ENCODE data around the gene PTPN13.
"Not testable (repeated sequence)": the region's sequence is repeated elsewhere in the genome, so short reads cannot be mapped to it uniquely, and the experiment has no call there.

PTPN13 gene

DNA sequence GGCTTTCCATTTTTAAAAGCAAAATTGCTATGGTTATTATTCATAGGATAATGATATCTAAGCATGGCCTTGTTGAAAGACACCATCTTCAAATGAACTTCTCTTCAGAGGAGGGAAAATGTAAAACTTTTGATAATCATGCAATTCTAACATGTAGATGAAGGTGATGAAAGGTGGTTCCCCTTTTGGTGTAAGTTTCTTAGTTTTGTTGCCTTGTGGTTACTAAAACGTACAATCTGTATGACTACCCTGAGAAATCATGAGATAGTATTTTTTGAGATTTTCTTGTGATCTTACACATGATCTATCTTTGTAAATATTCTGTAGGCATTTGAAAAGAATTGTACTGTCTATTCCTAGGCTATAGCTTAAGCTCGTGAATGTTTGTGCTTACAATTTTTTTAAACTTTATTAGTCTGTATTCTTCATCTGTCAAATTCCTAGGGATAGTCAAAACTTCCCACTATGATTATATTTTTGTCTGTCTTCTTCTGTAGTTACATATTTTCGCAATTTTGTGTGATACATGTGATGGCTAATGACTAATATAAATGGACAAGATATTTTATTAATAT lies 47.5 kb downstream of the PTPN13 start:
- DNase-seq = no peak

DNA sequence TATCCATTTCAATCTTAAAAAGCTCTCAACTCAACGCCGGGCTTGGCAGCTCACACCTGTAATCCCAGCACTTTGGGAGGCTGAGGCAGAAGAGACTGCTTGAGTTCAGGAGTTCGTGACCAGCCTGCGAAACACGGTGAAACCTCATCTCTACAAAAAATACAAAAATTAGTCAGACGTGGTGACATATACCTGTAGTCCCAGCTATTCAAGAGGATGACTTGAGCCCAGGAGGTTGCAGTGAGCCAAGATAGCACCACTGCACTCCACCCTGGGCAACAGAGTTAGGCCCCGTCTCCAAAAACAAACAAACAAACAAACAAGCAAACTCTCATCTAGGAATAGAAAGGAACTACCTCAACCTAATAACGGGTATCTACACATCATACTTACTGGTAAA lies 50.8 kb downstream of the PTPN13 start:
- no peak for DNase-seq

DNA sequence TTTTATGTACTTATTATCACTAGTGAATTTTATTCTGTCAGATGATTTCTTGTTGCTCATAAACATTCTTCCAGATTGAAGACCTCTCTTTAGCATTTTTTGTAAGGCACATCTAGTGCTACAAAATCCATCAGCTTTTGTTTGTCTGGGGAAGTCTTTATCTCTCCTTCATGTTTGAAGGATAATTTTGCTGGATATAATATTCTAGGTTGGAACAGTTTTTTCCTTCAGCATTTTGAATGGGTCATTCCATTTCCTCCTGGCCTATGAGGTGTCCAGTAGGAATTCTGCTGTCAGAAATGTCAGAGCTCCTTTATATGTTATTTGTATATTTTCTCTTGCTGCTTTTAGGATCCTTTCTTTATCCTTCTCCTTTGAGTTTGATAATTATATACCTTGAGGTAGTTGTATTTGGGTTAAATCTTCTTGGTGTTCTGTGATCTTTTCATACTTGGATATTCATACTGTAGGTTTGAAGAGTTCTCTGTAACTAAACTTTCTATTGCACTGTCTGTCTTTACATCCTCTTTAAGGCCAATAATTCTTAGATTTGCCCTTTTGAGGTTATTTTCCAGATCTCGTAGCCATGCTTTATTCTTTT lies 58.3 kb downstream of the PTPN13 start:
- DNase-seq = no peak

DNA sequence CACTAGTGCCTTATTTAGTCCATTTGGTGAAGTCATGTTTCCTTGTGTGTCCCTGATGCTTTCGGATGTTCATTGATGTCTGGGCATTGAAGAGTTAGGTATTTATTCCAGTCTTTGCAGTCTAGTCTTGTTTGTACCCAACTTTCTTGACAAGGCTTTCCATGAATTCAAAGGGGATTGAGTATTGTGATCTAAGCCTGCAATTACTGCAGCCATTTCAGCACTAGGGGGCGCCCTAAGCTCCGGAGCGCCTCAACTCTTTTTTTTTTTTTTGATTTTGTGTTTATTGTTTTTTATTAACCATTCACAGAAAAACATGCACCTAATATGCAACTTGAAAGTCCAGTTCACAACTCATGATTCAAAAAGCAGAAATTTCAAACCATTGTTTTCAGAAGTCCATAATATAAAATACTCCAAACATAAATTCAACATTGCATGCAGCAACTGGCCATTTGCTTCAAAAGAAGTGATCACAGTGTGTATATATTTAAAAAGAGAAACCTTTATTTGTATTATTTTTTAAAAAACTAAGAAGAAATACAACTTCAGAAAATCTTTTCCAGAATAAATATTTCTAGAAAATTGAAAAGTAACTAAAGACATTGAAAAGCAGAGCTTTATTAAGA lies 59.2 kb downstream of the PTPN13 start:
- peak; percentile 25 for DNase-seq

DNA sequence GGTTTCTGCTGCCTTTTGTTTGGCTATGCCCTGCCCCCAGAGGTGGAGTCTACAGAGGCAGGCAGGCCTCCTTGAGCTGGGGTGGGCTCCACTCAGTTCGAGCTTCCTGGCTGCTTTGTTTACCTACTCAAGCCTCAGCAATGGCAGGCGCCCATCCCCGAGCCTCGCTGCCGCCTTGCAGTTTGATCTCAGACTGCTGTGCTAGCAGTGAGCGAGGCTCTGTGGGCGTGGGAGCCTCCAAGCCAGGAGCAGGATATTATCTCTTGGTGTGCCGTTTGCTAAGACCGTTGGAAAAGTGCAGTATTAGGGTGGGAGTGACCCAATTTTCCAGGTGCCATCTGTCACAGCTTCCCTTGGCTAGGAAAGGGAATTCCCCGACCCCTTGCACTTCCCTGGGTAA lies 62.7 kb downstream of the PTPN13 start:
- not testable (repeated sequence) for DNase-seq

DNA sequence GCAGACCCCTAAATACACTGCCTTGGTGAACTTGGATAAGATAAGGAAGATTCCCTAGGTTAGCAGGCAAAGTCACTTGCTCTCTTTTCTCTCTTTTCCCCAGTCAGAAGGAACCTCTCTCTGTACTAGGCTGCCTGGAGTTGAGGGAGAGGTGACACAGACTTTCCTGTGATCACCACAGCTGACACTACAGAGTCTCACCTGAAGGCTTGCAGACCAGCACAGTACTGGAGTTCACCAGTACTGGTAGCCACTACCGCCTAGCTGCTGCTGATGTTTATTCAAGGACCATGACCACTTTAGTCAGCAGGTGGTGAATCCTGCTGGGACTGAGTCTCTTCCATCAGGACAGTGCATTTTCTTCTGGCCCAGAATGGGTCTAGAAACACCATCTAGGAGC lies 63.3 kb downstream of the PTPN13 start:
- no peak for DNase-seq

DNA sequence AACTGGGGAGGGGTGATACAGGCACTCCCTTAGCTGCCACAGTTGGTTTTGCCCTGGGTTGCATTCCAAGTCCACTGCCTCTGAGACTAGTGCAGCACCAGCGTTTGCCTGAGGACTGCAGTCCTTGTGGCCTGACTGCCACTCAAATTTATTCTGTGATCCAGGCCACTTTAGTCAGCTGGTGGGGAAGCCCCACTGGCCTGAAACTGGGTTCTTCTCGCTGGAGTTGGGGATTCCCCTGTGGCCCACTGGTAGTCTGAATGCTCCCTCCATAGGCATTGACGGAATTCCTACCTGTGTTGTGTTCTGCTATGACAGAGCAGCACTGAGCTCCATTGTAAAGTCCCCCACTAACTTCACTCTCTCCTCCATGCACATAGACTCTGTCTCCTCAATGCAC lies 63.8 kb downstream of the PTPN13 start:
- no peak for DNase-seq

DNA sequence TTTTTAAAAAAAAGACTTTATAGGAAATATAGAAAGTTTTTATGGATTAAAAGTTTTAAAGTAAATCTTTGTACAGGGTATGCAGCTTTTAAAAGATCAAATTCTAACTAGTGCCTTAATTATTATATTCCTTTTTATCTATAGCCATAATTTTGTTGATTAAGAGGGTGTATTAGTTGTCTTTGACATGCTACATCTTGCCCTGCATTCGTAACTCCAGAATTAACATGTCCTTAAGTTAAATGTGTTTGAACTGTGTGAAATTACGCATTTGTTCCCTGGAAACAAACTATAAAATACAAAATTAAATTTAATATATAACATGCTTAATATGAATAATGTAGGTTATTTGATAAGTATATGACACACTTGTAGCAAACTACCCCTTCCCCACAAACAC lies 66.3 kb downstream of the PTPN13 start:
- no peak for DNase-seq

DNA sequence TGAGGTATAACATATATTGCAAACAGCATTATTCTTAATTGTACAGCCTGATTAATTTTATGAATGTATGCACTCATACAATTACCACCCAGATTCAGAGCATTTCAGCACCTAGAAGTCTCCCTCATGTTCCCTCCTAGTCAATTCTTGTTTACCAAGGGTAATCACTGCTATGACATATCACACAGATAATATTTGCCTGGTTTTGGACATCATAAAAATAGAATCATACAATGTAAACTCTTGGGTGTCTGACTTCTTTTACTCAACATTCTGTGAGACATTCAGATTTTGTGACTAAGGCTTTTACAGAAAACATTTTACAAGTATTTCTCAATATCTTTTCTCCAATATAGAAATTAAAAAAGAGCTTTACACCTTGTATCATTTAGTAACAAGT lies 66.9 kb downstream of the PTPN13 start:
- DNase-seq = no peak

DNA sequence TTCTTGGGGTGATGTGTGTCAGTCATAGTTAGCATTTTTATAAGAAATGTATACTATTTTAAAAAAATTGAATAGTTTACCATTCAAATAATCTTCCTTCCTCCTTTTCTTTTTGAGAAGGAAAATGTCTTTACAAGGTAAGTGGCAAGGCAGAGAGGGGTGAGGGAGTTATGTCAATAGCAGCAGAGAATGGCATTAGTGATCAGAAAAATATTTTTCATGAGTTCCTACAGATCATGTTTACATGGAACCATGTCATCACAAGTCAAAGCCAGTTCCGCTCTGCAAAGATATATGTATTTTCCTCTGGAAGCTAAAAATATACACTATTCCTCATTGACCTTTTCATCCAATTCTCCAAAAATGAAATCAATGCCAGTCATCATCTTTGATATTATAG lies 67.3 kb downstream of the PTPN13 start:
- no peak for DNase-seq

DNA sequence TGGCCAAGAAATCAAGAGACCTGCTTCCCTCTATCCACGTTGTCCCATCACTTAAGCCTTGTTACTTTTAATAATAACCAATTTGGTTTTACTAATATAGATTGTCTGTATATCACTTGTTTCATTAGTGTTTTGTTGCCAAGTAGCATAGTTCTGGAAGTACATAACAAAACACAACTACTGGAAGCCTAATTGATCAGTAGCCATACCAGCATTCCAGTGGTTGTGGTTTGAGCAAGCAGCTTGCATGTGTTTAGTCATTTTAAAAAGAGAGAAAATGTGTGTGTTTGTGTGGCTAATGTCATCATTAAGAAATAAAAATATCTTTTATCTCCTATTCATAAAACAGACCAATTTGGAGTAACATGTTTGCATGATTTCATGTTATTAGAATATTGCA lies 70.8 kb downstream of the PTPN13 start:
- no peak for DNase-seq

DNA sequence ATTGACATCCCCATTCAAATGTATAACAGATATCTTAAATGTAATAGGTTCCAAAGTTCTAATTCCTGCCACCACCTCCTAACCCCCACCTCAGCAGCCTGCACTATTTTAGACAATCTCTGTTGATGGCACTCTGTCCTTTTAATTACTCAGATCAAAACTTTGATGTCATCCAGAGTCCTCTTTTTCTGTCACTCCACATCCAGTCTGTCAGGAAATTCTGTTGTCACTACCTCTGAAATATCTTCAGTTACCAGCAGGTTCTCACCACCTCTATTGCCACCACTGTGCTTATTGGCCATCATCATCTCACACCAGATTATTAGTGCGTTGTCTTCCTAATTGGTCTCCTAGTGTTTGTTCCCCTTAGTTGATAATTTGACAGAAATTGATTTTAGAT lies 76.2 kb downstream of the PTPN13 start:
- DNase-seq = peak; percentile 7

DNA sequence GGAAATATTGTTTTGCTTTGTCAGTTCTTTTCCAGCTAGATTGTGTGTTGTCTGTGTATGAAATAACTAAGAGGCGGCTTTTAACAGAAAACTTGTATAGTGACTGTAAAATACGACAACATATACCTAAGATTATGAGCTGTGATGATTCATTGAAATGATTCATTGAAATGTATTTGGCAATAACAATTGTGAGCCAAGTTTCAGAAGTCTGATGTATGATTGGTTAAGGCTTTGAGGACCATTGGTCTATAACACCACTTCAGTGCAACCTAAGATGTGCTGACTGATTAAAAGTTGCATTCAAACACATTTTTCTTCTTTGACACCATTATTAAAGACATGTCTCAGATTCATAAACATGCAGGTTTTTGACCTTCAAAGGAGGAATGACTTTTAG lies 76.6 kb downstream of the PTPN13 start:
- peak; percentile 5 for DNase-seq

DNA sequence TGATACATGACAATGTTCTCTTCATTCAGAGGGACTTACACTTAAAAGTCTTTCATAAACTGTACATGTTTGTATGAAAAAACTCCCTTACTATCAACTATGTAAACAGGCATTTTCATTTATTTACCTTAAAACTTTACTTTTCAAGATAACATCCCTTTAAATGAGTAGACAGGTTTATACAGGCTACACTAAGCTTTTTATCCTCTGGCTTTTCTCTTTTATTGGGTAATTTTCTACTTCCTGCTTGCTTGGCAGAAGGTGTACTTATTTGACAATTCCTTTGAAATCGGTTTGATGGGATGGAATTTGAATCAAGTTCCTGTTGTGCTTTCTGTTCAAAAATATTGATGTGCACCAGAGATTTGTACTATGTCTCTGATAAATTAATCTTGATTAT lies 81.4 kb downstream of the PTPN13 start:
- no peak for DNase-seq

DNA sequence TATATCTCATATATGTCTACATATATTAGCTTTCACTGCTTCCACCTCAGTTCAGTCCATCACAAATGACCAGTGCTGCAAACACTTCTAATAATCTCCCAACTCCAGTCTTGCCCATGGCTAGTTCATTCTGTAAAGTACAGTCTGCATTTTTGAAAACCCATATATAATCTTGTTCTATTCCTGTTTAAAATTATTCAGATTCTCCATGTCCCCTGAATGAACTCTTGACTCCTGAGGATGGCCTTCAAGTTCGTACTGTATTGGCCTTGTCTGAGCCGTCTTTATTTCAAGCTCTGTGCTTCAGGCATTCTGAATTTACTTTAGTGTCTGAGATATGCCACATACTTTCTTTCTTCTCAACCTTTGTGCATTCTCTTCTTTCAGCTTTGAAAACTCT lies 84.7 kb downstream of the PTPN13 start:
- no peak for DNase-seq

DNA sequence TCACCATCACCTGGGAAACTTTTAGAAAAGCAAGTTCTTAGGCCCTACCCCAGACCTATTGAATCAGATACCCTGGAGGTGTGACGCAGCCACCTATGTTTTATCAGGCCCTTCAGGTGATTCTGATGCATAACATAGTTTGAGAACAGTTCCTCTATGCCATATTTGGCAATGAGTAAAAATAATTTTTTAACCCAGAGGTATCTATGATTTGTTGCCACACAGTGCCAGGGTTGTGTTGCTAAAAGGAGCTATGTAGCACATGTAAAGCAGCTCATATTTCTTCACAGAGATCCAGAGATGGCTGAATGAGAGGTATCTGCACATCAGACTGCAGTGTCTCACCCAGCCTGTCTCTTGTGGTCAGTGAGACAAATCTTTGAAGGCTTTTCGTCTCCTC lies 85.3 kb downstream of the PTPN13 start:
- DNase-seq = no peak

DNA sequence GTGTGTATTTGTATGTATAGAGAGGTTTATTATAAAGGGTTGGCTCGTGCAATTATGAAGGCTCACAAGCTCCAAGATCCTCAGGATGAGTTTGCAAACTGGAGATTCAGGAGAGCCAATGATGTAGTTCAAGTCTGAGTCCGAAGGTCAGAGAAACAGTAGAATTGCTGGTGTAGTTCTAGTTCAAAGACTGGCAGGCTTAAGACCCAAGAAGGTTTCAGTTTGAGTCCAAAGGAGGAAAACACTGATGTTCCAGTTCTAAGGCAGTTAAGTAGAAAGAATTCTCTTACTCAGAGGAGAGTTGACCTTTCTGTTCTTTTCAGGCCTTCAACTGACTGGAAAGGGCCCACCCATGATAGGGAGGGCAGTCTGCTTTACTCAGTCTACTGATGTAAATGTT lies 89.1 kb downstream of the PTPN13 start:
- no peak for DNase-seq

DNA sequence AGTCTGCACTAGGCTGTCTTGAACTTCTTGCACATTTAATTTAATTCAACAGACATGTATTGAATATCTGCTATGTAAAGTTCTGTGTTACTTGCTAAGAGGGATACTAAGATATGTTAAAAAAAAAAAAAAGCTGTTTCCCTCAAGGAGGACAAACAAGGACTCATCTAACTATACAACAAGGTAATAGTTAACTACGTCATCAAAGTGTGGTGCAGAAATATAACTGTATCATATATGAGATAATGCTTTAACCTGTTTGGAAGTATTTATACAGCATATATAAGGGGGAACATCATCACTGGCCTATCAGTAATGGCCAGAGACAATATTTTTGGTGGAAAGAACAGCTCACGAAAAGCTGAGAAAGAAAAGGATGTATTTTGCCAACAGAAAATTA lies 89.9 kb downstream of the PTPN13 start:
- DNase-seq = no peak

DNA sequence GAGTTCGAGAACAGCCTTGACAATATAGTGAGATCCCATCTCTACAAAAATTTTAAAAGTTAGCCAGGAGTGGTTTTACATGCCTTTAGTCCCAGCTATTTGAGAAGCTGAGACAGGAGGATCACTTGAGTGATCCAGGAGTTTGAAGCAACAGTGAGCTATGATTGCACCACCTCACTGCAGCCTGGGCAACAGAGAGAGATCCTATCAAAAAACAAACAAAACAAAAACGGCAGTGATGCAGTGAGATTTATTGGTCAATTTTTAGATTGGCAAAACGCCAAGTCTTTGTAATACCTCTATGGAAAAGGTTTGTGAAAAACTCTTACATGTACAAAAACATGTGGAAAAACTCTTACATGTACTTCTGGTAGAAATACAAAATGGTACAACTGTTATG lies 91.3 kb downstream of the PTPN13 start:
- no peak for DNase-seq

DNA sequence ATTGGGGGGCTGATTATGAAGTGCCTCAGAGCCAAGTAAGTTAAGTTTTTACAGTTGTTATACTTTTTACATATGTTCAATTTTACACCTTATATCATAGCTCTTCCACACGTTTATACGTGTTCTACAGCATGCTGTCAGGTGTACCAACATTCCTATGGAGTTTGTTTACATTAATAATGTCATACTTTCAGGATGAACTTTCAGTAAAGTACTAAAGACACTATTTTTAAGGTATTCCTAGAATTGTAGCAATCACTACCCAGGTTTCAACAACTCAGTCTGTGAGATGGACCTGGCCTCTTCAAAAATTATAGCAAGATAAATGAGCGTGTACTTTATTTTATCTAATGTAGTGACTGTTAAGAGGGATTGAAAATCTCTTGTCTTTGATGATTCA lies 92.6 kb downstream of the PTPN13 start:
- DNase-seq = no peak

DNA sequence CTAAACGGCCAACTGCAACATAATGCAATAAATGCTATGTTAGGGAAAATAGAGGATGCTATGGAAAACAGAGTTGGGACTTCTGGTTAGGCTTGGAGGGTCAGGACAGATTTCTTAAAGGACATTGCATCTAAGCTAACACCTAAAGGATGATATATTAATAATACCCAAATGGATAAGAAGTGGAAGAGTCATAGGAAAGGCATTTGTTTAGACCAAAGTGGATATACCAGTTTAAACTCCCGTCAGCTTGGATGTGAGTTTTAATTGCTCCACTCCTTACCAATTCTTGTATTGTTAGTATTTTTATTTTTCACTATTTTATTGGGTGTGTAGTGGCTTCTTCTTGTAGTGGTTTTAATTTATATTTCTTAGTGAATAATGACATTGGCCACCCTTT lies 93.9 kb downstream of the PTPN13 start:
- no peak for DNase-seq

DNA sequence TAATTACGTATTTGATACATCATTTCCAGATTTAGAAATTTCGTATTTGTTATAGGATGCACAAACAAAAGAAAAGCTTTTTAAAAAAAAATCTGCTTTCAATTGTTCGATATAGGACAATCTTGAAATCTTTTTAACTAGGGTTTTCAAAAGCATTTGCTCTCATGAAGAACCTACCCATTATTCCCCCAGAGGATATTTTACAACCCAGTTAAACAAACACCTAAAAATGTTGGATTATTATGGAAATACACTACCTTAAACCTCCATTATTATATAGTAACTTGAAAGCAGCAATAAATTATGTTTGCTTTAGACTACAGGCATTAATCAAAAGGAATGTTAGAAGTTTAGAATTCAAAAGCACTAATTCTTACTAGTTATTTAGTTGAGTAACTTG lies 110.5 kb downstream of the PTPN13 start:
- no peak for DNase-seq

DNA sequence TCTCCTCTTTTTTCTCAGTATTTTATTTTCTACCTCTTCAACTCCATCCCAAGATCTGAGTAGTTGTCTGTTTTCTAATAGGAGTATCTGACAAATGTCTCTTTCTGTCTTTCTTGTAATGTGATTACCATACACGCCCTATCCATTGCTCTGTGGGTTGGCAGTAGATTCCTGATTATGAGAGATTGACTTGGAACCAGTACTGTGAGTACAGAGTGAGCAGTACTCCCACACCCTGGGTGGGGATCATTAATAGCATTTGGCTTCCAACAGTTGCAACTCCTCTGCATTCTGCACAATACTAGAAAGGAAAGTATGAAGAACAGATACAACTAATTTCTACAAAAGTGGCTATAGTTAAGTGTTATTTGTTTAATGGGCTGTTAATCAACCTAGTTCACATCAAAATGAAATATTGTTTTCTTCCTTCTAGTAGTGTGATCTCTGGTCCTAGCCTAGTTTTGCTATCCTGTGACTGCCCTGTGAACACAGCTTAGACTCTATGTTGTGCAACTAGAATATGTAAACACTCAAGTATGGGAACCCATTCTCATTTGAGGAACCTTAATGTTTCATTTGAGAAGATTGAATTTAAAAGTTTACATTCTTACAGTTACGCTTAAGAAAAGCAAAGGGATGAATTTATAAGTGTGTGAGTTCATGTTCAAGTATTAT lies 112.9 kb downstream of the PTPN13 start:
- DNase-seq = no peak

DNA sequence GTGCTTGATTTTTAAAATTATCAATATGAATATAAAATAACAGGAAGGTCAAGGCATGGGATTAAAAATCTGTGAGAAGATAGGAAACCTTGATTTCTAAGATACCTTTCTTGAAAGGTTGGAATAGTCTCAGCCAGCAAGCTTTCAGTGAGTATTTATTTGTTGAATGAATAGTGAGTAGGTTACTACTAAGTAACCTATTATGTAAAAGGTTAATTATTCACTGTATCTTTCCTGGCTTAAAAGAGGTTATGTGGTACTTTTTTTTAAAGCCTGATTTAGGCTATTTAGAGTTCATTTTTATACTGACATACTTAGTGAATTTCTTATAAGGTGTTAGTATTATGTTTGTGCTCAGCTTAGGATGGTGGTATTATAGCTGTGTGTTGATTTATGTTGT lies 123.5 kb downstream of the PTPN13 start:
- DNase-seq = no peak

DNA sequence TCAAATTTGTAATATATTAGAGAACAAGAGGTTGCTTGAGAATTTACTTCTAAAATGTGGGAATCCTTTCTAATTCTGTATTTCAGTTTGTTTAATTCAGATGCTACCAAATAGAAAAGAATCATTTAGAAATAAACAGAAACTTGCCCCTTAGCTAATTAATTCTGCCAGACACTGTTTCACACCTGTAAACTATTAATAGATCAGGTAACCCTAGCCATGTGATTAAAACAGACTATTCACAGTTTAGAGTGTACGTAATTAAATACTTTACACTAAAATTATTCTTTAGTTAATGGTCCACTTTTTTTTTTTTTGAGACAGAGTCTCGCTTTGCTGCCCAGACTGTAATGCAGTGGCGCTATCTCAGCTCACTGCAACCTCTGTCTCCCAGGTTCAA lies 124.0 kb downstream of the PTPN13 start:
- no peak for DNase-seq
